A549 (cell line): Measurements from ENCODE around the gene UBE3C. TPM values are rescaled to one million over a fixed set of nuclear protein-coding genes. Genes with fewer than 3 reads are reported as not detected.

ENCODE experiments used
- ATAC-seq, 2 experiments: fragments of 200-7000 bp in 1 of 2; fragments of >200 bp in 1 of 2; cut with Nextera tagmentation in 1 of 2; cut with Tn5 transposase in 1 of 2; 3 replicates each; pipeline versions ENCODE4 v1.8.0 to v1.9.1; 2018 to 2020; ENCODE audit warnings: mild to moderate bottlenecking in 1 of 2, moderate library complexity in 1 of 2
- CTCF ChIA-PET: fragments of 300-600 bp; sonication (Branson Sonifier 250); formaldehyde crosslinking; extraction: SDS; loops from one replicate; lab custom pipeline; 2021; ENCODE audit warnings: antibody characterized with exemption, inconsistent platforms; lab: Yijun Ruan, JAX
- POLR2A ChIA-PET: fragments of 350-600 bp; formaldehyde crosslinking; extraction: SDS; loops from one replicate; lab custom pipeline; 2021; ENCODE audit warnings: antibody characterized with exemption, inconsistent platforms; lab: Yijun Ruan, JAX
- DNase-seq, 2 experiments: peaks; one replicate each; pipeline versions ENCODE4 v3.0.0 to v3.0.0-alpha.2; 2011 to 2016; ENCODE audit warnings: low read depth in 1 of 2, low spot score in 1 of 2
- FAIRE-seq: peaks from 2 replicates; lab custom pipeline; 2011; peaks lifted over from hg19 to GRCh38; lab: Jason Lieb, UNC
- H3K27ac ChIP-seq, 2 experiments: fragments of >200 bp; sonication (Bioruptor Twin); formaldehyde crosslinking; 3 replicates each; pipeline ENCODE4 v1.5.1; 2016 to 2017
- H3K4me1 ChIP-seq: fragments of >200 bp; sonication (Bioruptor Twin); formaldehyde crosslinking; 3 replicates; pipeline ENCODE4 v1.6.1; 2016
- H3K4me2 ChIP-seq: fragments of >200 bp; sonication (Bioruptor Twin); formaldehyde crosslinking; 3 replicates; pipeline ENCODE4 v1.6.1; 2016
- H3K4me3 ChIP-seq: fragments of >200 bp; sonication (Bioruptor Twin); formaldehyde crosslinking; 3 replicates; pipeline ENCODE4 v1.5.1; 2016
- H3K9me3 ChIP-seq: fragments of >200 bp; sonication (Bioruptor Twin); formaldehyde crosslinking; 3 replicates; pipeline ENCODE4 v1.6.1; 2016
- BHLHE40 ChIP-seq: IDR thresholded peaks from 2 replicates; pipeline ENCODE4 v1.6.1; 2012; ENCODE audit warnings: low read depth, low read length, inconsistent platforms
- EHF ChIP-seq: fragments of 250-450 bp; sonication (Bioruptor Pico); IDR thresholded peaks from 2 replicates; pipeline ENCODE4 v1.5.0; 2020; ENCODE audit warnings: mild to moderate bottlenecking
- EHMT2 ChIP-seq: fragments of 200-600 bp; sonication (generic); IDR thresholded peaks from 2 replicates; pipeline ENCODE4 v1.6.1; 2016; ENCODE audit warnings: antibody characterized with exemption, low read depth, mild to moderate bottlenecking, moderate library complexity
- ESRRA ChIP-seq: fragments of 150-350 bp; IDR thresholded peaks from 2 replicates; pipeline ENCODE4 v1.6.1; 2014; ENCODE audit warnings: mild to moderate bottlenecking, low read length, borderline replicate concordance
- FOXS1 ChIP-seq: fragments of 250-450 bp; sonication (Bioruptor Pico); IDR thresholded peaks from 2 replicates; pipeline ENCODE4 v1.5.0; 2020; ENCODE audit warnings: mild to moderate bottlenecking, moderate library complexity
- HOXB5 ChIP-seq: fragments of 250-450 bp; sonication (Bioruptor Pico); IDR thresholded peaks from 2 replicates; pipeline ENCODE4 v1.5.0; 2020; ENCODE audit warnings: mild to moderate bottlenecking, moderate library complexity
- MAFK ChIP-seq: fragments of 450-650 bp; IDR thresholded peaks from 2 replicates; pipeline ENCODE4 v1.6.1; 2014; ENCODE audit not compliant: partially characterized antibody
- MAZ ChIP-seq: fragments of 150-350 bp; IDR thresholded peaks from 2 replicates; pipeline ENCODE4 v1.6.1; 2014; ENCODE audit warnings: antibody characterized with exemption, low read depth, low read length, borderline replicate concordance
- MYC ChIP-seq: IDR thresholded peaks from 2 replicates; pipeline ENCODE4 v1.6.1; 2012; ENCODE audit warnings: mild to moderate bottlenecking, inconsistent platforms, low read length, improper control_type of control experiment, borderline replicate concordance
- NPAS2 ChIP-seq: fragments of 250-450 bp; sonication (Bioruptor Pico); IDR thresholded peaks from 2 replicates; pipeline ENCODE4 v1.8.0; 2022; ENCODE audit warnings: mild to moderate bottlenecking, moderate library complexity, borderline replicate concordance
- POLR2AphosphoS2 ChIP-seq: conservative IDR thresholded peaks from 2 replicates; pipeline ENCODE4 v1.6.1; 2012; ENCODE audit warnings: low read length, improper control_type of control experiment, inconsistent platforms
- RAD21 ChIP-seq, 2 experiments: fragments of >200 bp in 1 of 2; sonication (Bioruptor Twin) in 1 of 2; formaldehyde crosslinking in 1 of 2; IDR thresholded peaks in 1 of 2; conservative IDR thresholded peaks in 1 of 2; 2 replicates in 1 of 2; 3 replicates in 1 of 2; pipeline ENCODE4 v1.6.1; 2012 to 2018; ENCODE audit warnings: inconsistent platforms in 1 of 2
- RFX5 ChIP-seq: fragments of 450-650 bp; IDR thresholded peaks from 2 replicates; pipeline ENCODE4 v1.7.1; 2014; ENCODE audit warnings: antibody characterized with exemption, mild to moderate bottlenecking, moderate library complexity
- SMC3 ChIP-seq: fragments of >200 bp; sonication (Bioruptor Twin); formaldehyde crosslinking; IDR thresholded peaks from 3 replicates; pipeline ENCODE4 v1.6.1; 2018; ENCODE audit warnings: inconsistent platforms
- TFCP2L1 ChIP-seq: fragments of 250-450 bp; sonication (Bioruptor Pico); IDR thresholded peaks from 2 replicates; pipeline ENCODE4 v1.5.0; 2021; ENCODE audit warnings: mild to moderate bottlenecking
- TP53 ChIP-seq: fragments of 250-450 bp; sonication (Bioruptor Pico); IDR thresholded peaks from 2 replicates; pipeline ENCODE4 v1.5.0; 2021; ENCODE audit warnings: mild to moderate bottlenecking, moderate library complexity
- ZNF302 ChIP-seq: fragments of 250-450 bp; sonication (Bioruptor Pico); IDR thresholded peaks from 2 replicates; pipeline ENCODE4 v1.9.0; 2021; ENCODE audit warnings: inconsistent platforms, mild to moderate bottlenecking, moderate library complexity
- WGBS: methylation state at CpG from one replicate; pipeline ENCODE4 v1.1.6; 2017; ENCODE audit errors: missing lambda C conversion rate; 5-methylcytosine and 5-hydroxymethylcytosine counted together
- polyA plus RNA-seq, 4 experiments: library from polyadenylated mRNA; depleted of rRNA in 3 of 4; stranded (reverse); fragments of >200 nt; fragmentation: RNase III in 1 of 4; extraction: RNeasy Plus Mini Kit Qiagen cat#74134 plus additional on column Dnase treatment in 1 of 4; gene quantifications; 2 replicates in 3 of 4; 3 replicates in 1 of 4; pipeline ENCODE4 v1.2.3, GENCODE V29; 2011 to 2017
- TF ChIP-seq, protein P1 (sequence below): fragments of 250-450 bp; sonication (Bioruptor Pico); IDR thresholded peaks from 2 replicates; pipeline ENCODE4 v1.5.0; 2021; ENCODE audit warnings: mild to moderate bottlenecking, moderate library complexity, borderline replicate concordance
- TF ChIP-seq, protein P2 (sequence below): IDR thresholded peaks from 2 replicates; pipeline ENCODE4 v1.6.1; 2012; ENCODE audit warnings: low read depth, borderline replicate concordance
- TF ChIP-seq, protein P3 (sequence below): fragments of 250-450 bp; sonication (Bioruptor Pico); IDR thresholded peaks from 2 replicates; pipeline ENCODE4 v1.5.0; 2020; ENCODE audit warnings: low read depth, mild to moderate bottlenecking, moderate library complexity

Gene UBE3C
- polyA plus RNA-seq, 2 of the 4 experiments (the other 2 are of a cell fraction): 52.1 to 73.2 TPM

DNA sequence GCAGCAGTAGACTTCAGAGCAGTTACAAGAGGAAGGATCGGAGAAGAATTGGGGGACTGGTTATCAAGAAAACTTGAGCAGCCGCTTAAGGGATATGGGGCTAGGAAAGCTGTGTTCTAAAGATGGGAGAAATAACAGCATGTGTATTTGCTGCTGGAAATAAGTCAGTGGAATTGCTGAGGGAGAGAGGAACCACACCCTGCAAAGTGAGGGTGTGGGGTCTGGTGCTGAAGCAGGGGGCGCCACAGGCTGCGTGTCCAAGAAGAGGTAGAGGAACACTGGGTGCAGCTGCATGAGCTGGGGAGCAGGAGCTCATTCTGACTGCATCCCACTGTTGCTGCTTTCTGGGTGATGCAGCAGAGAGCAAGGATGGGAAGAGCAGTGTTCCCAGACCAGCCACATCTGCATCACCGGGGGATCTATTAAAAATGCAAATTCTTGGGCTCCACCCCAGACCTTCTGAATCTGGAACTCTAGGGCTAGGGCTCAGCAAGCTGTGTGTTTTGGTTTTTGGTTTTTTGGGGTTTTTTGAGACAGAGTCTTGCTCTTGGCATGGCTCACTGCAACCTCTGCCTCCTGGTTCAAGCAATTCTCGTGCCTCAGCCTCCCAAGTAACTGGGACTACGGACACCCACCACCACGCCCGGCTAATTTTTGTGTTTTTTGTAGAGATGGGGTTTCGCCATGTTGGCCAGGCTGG lies 101.0 kb downstream of the UBE3C start:
- ATAC-seq (no peak), FAIRE-seq (no peak), DNase-seq (no peak)
- Histone ChIP-seq H3K27ac (no peak overlapping the region), H3K9me3 (no peaks in the 10 kb centered on the region), H3K4me2 (no peak overlapping the region), H3K4me3 (no peak overlapping the region), H3K4me1 (peaks cover 8% of the 10 kb centered on the region; the same call in 1 of the 3 replicates)
- POLR2A ChIA-PET: no interaction called here
- WGBS: 94% methylated on average over 10 of the region's 10 CpGs
- no peak for TF ChIP-seq MAZ
- TF ChIP-seq, protein P1, sequence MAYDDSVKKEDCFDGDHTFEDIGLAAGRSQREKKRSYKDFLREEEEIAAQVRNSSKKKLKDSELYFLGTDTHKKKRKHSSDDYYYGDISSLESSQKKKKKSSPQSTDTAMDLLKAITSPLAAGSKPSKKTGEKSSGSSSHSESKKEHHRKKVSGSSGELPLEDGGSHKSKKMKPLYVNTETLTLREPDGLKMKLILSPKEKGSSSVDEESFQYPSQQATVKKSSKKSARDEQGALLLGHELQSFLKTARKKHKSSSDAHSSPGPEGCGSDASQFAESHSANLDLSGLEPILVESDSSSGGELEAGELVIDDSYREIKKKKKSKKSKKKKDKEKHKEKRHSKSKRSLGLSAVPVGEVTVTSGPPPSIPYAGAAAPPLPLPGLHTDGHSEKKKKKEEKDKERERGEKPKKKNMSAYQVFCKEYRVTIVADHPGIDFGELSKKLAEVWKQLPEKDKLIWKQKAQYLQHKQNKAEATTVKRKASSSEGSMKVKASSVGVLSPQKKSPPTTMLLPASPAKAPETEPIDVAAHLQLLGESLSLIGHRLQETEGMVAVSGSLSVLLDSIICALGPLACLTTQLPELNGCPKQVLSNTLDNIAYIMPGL (CRISPR knock-in tag): no peak
- no peak for TF ChIP-seq BHLHE40
- no peak for TF ChIP-seq RFX5
- no peak for TF ChIP-seq POLR2AphosphoS2
- no peak for TF ChIP-seq ESRRA
- TF ChIP-seq, protein P2, sequence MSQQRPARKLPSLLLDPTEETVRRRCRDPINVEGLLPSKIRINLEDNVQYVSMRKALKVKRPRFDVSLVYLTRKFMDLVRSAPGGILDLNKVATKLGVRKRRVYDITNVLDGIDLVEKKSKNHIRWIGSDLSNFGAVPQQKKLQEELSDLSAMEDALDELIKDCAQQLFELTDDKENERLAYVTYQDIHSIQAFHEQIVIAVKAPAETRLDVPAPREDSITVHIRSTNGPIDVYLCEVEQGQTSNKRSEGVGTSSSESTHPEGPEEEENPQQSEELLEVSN: no peak
- no peak for TF ChIP-seq FOXS1 (CRISPR knock-in tag)
- CTCF ChIA-PET: interaction anchor here (0.8 to 3.2 kb wide), 10 partner anchors 9 to 102 kb away, joined by 3 to 10 read pairs (median 4); no protein-coding TSS in a partner anchor

DNA sequence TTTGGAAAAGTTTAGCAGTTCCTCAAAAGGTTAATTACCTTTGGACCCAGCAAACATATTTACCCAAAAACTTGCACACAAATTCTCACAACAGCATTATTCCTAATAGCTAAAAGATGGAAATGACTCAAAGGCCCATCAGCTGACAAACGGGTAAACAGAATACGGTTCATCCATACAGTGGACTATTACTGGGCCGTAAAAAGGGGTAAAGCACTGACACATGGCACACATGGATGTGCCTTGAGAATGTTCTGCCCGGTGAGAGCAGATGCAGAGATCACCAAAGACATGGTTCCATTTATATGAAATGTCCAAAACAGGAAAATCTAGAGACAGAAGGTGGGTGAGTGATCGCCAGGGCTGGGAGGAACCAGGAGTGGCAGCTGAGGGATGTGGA lies 102.9 kb downstream of the UBE3C start:
- ChIA-PET CTCF (interaction anchor here (0.6 to 4.3 kb wide), 6 partner anchors 8 to 32 kb away, joined by 3 to 17 read pairs (median 6); no protein-coding TSS in a partner anchor), POLR2A (no interaction called here)
- no peak overlapping the region for H3K4me3 ChIP-seq
- no peak for FAIRE-seq
- no peaks in the 10 kb centered on the region for H3K9me3 ChIP-seq
- no peak overlapping the region for H3K27ac ChIP-seq
- no peak for ATAC-seq
- WGBS: 90% methylated on average over 5 of the region's 5 CpGs
- no peaks in the 10 kb centered on the region for H3K4me1 ChIP-seq
- TF ChIP-seq, protein P3, sequence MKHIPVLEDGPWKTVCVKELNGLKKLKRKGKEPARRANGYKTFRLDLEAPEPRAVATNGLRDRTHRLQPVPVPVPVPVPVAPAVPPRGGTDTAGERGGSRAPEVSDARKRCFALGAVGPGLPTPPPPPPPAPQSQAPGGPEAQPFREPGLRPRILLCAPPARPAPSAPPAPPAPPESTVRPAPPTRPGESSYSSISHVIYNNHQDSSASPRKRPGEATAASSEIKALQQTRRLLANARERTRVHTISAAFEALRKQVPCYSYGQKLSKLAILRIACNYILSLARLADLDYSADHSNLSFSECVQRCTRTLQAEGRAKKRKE: no peak
- TF ChIP-seq EHF (no peak), NPAS2 (no peak), MAFK (no peak)
- TF ChIP-seq, protein P2: no peak
- TF ChIP-seq, all 56 proteins: peak for 0
- no peak for DNase-seq
- H3K4me2 ChIP-seq: no peak overlapping the region

DNA sequence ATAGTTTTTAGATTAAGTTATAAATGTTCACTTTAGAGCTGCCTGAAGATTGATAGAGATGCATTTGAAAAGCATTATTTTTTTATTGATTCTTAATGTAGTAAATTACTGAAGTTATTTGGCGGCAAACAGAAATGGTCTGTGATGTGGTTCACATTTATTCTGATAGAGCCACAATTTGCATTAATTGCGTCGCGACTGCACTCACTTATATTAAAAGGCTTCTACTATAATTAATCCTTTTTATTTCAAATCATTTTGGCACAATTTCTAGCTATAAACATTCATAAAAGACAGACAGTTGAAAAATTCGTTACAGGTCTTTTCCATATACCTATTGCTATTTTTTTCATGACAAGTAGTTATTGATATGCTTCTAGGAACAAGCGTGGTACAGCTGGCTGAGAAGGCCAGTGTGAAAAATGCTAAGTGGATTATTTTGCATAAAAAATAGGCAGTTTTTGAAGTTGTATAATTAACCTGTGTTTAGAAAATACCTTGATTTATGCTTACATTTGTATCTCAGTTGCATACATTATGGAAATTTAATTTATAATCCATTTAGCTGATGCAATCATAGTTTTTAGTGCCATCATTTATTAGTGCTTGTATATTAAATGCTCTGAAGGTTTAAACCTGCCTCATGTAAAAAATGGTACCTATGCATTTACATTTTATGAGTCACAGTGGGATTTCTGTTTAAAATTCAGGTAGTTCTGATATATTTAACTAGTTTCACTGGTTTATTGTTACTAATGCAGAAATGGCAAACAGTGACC lies 106.0 kb downstream of the UBE3C start:
- ChIA-PET CTCF (interaction anchor here (1.0 to 4.3 kb wide), 4 partner anchors 11 to 29 kb away, joined by 3 to 17 read pairs (median 4); no protein-coding TSS in a partner anchor), POLR2A (no interaction called here)
- DNase-seq (no peak), ATAC-seq (no peak), FAIRE-seq (no peak)
- Histone ChIP-seq H3K4me2 (no peak overlapping the region), H3K4me1 (no peaks in the 10 kb centered on the region), H3K27ac (no peak overlapping the region), H3K9me3 (no peaks in the 10 kb centered on the region), H3K4me3 (no peak overlapping the region)
- TF ChIP-seq RAD21 (conservative IDR thresholded peaks at IDR 0.05 in 1 of 2, IDR thresholded peaks at IDR 0.05 in 1 of 2) (no peak), TFCP2L1 (no peak), MYC (no peak), NPAS2 (no peak), TP53 (CRISPR knock-in tag) (no peak), EHMT2 (no peak), ZNF302 (no peak), BHLHE40 (no peak), SMC3 (no peak), HOXB5 (CRISPR knock-in tag) (no peak)
- TF ChIP-seq, protein P3: no peak
- WGBS: 95% methylated on average over 6 of the region's 6 CpGs
